Fibroblast of the aortic adventitia (primary cell): Measurements from ENCODE around the gene KDM4C. TPM values are rescaled to one million over a fixed set of nuclear protein-coding genes. Genes with fewer than 3 reads are reported as not detected.

ENCODE experiments used
- DNase-seq: peaks from one replicate; pipeline ENCODE4 v3.0.0-alpha.2; 2010; ENCODE audit warnings: low read depth
- H3K4me3 ChIP-seq: 2 replicates; pipeline ENCODE4 v1.5.1; 2011; ENCODE audit warnings: low read depth, mild to moderate bottlenecking, control low read depth, low read length, moderate library complexity
- total RNA-seq: library from RNA; depleted of rRNA; stranded (reverse); fragments of >200 nt; gene quantifications from 2 replicates; pipeline ENCODE4 v1.2.3, GENCODE V29; 2012; ENCODE audit warnings: low replicate concordance
- TF ChIP-seq, protein P1 (sequence below): IDR thresholded peaks from 2 replicates; pipeline ENCODE4 v1.5.1; 2011; ENCODE audit warnings: mild to moderate bottlenecking, low read length, control low read depth, inconsistent platforms; ENCODE audit not compliant: insufficient read depth

Gene KDM4C
- total RNA-seq, 1 donor, result 25.1 TPM

DNA sequence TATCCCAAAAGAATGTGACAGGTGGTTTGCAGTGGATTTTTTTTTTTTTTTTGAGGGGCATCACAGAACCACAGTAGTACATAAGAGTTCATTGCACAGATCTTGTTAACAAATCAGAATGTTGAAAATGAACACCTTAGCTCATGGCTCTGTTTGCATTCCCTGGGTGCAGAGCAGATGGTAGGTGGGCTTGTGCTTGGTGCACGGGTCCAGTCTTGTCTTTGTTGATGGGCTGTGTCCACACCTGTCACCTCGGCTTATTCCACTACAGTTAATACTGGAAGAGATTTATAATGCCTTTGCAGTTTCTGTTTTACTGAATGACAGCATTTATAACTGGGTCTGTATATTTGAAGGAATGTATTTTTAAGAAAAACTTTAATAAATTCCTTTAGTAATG is 146.6 kb downstream of the KDM4C start:
- no peak for DNase-seq
- no peak overlapping the region for H3K4me3 ChIP-seq
- TF ChIP-seq, protein P1, sequence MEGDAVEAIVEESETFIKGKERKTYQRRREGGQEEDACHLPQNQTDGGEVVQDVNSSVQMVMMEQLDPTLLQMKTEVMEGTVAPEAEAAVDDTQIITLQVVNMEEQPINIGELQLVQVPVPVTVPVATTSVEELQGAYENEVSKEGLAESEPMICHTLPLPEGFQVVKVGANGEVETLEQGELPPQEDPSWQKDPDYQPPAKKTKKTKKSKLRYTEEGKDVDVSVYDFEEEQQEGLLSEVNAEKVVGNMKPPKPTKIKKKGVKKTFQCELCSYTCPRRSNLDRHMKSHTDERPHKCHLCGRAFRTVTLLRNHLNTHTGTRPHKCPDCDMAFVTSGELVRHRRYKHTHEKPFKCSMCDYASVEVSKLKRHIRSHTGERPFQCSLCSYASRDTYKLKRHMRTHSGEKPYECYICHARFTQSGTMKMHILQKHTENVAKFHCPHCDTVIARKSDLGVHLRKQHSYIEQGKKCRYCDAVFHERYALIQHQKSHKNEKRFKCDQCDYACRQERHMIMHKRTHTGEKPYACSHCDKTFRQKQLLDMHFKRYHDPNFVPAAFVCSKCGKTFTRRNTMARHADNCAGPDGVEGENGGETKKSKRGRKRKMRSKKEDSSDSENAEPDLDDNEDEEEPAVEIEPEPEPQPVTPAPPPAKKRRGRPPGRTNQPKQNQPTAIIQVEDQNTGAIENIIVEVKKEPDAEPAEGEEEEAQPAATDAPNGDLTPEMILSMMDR, result no peak

DNA sequence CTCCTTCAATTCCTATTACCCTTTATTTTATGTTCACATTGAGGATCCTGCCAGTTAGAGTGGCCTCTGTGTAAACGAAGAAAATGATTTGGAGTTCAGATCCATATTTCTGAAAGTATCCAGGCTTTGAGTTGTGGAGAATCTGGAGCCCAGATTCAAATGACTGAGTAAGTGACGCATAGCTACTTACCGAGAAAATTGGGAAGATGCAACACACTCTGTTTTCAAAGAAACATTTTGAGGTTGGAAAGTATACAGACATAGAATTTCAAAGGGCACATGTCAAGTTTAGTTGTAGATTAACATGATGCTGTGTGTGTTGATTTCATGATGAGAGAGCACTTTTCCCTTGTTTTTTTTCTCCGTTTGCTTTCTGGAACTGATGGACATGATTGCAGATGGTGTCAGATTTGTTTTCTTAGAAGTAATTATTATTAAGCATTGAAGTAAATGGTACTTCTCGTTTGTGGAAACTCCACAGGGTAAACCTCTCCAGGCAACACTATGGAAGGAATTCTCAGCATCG is 148.1 kb downstream of the KDM4C start:
- TF ChIP-seq, protein P1, result no peak
- no peak overlapping the region for H3K4me3 ChIP-seq
- no peak for DNase-seq

DNA sequence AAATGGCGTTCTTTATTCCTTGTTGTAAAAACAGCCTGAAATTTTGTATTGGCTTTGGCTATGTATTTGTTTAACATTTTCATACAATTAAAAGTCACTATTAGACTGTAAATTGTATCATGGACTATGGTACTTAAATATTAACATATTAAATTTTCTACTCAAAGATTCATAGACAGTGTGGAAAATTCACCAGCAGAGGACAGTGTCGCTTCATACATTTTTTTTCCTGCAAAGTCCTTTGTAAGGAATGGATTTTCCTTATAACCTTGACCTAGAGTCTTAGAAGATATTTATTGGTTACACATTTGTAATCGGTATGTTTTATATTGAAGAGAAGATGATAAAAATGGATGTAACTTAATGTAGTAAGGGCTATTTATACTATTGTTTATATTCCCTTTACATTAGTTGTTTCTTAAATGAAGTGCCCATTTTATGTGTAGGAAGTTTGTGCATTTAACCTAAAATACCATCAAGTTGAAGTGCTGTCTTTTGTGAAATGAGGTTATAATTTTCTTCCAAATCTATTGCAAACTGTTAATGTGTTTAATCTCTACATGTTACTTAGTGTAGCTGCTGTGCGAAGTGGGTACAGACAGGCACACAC is 150.1 kb downstream of the KDM4C start:
- TF ChIP-seq, protein P1, result peak; percentile 81
- DNase-seq, result peak; percentile 65
- no peak overlapping the region for H3K4me3 ChIP-seq

DNA sequence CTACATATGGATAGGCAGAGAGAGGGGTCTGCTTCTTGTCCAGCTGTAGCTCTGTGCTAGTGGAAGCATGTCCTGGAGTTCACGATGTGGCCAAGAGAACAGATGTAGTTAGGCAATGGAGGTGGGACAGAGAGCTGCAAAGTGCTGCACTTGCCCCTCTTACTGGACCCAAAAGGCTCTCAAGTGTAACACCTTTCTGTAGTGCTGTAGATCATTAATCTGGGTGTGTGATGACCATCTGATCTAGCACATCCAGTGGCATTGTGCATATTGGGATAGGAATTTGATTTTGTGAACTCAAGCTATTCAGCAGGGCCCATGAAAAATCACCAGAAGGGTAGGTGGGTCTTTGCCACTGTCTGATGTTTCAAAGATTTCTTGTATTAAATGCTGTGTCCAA is 151.4 kb downstream of the KDM4C start:
- DNase-seq, result no peak
- TF ChIP-seq, protein P1, result no peak

DNA sequence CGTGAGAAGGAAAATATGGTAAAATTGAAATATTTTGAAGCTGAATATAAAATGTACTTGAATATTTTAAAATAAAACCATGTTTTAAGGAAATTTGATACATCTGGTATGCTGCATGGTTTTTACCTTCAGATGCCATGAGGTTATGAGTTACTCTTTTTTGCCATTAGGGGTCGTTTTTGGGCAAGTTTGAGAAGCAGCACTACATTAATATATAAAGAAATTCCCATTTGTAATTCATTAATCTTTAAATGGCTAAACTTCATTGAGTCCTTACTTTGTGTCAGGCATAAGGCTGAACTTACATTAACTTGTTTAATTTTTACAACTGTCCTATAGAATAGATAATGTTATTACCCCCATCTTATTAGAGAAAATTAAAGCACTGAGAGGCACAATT is 152.3 kb downstream of the KDM4C start:
- no peak overlapping the region for H3K4me3 ChIP-seq
- TF ChIP-seq, protein P1, result peak; percentile 60
- DNase-seq, result peak; percentile 47

More for the DNA sequence above, 151.4 kb downstream of the KDM4C start:
- no peak overlapping the region for H3K4me3 ChIP-seq

DNA sequence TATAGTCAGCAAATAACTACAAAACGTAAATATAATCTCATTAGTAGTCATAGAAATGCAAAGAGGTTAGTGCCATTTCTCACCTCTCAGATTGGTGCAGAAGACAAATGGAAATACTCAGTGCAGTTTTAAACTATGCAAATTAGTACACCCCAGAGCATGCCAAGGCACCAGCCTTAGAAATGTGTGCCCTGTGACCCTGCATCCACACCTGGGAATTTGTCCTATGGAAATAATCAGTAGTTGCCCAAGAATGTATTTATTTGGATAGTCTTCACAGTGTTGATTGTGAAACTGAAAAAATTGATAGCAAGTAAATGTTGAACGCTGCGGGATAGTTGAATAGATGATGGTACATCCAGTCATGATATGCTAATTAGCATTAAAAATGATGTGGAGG is 152.7 kb downstream of the KDM4C start:
- TF ChIP-seq, protein P1, result no peak
- no peak for DNase-seq
- no peak overlapping the region for H3K4me3 ChIP-seq
